Measurements from ENCODE around the gene MRPL53. TPM values are rescaled to one million over a fixed set of nuclear protein-coding genes. Genes with fewer than 3 reads are reported as not detected.
"Not testable (repeated sequence)": the region's sequence is repeated elsewhere in the genome, so short reads cannot be mapped to it uniquely, and the experiment has no call there.

The MRPL53 gene
- total RNA-seq, 1 donor from 2014 or later = 61.3 TPM

GRCh38 chr2:74450570-74451190, 21.8 kb downstream of the MRPL53 start:
- H3K4me3 Mint-ChIP-seq (ENCODE audit: low read depth) = no peak overlapping the region
- no peak for DNase-seq (ENCODE audit: low spot score, unreplicated experiment)
- peaks cover 17% of the 10 kb centered on the region for H3K4me1 Mint-ChIP-seq (ENCODE audit: low read depth)
- H3K27me3 Mint-ChIP-seq = peaks cover 4% of the 10 kb centered on the region
- no peak for TF ChIP-seq CTCF (IDR thresholded peaks at IDR 0.05; ENCODE audit: unreplicated experiment)
- H3K9me3 Mint-ChIP-seq (ENCODE audit: low read depth) = no peaks in the 10 kb centered on the region
- H3K36me3 Mint-ChIP-seq (ENCODE audit: insufficient read depth) = no peaks in the 10 kb centered on the region
- no peak overlapping the region for H3K27ac Mint-ChIP-seq

- no peak for DNase-seq (ENCODE audit: low spot score, unreplicated experiment)
- no peak overlapping the region for H3K27ac Mint-ChIP-seq
- H3K36me3 Mint-ChIP-seq (ENCODE audit: insufficient read depth) = no peaks in the 10 kb centered on the region
- TF ChIP-seq CTCF (IDR thresholded peaks at IDR 0.05; ENCODE audit: unreplicated experiment) = no peak
- no peaks in the 10 kb centered on the region for H3K9me3 Mint-ChIP-seq (ENCODE audit: low read depth)
- peaks cover 7% of the 10 kb centered on the region for H3K27me3 Mint-ChIP-seq
- peaks cover 8% of the 10 kb centered on the region for H3K4me1 Mint-ChIP-seq (ENCODE audit: low read depth)
- H3K4me3 Mint-ChIP-seq (ENCODE audit: low read depth) = no peak overlapping the region
These were observed 23.7 kb downstream of the MRPL53 start for GRCh38 chr2:74448771-74449170.

GRCh38 chr2:74447230-74447999, 25.1 kb downstream of the MRPL53 start:
- TF ChIP-seq CTCF (IDR thresholded peaks at IDR 0.05; ENCODE audit: unreplicated experiment) = no peak
- DNase-seq (ENCODE audit: low spot score, unreplicated experiment) = no peak
- no peaks in the 10 kb centered on the region for H3K36me3 Mint-ChIP-seq (ENCODE audit: insufficient read depth)
- H3K9me3 Mint-ChIP-seq (ENCODE audit: low read depth) = no peaks in the 10 kb centered on the region
- H3K4me1 Mint-ChIP-seq (ENCODE audit: low read depth) = peaks cover 8% of the 10 kb centered on the region
- H3K4me3 Mint-ChIP-seq (ENCODE audit: low read depth) = no peak overlapping the region
- H3K27ac Mint-ChIP-seq = no peak overlapping the region
- peaks cover 3% of the 10 kb centered on the region for H3K27me3 Mint-ChIP-seq

- no peak for TF ChIP-seq CTCF (IDR thresholded peaks at IDR 0.05; ENCODE audit: unreplicated experiment)
- no peak overlapping the region for H3K4me3 Mint-ChIP-seq (ENCODE audit: low read depth)
- no peak for DNase-seq (ENCODE audit: low spot score, unreplicated experiment)
- H3K4me1 Mint-ChIP-seq (ENCODE audit: low read depth) = peaks cover 17% of the 10 kb centered on the region
- peaks cover 3% of the 10 kb centered on the region for H3K27me3 Mint-ChIP-seq
- H3K36me3 Mint-ChIP-seq (ENCODE audit: insufficient read depth) = no peaks in the 10 kb centered on the region
- H3K9me3 Mint-ChIP-seq (ENCODE audit: low read depth) = no peaks in the 10 kb centered on the region
- no peak overlapping the region for H3K27ac Mint-ChIP-seq
These were observed 27.8 kb downstream of the MRPL53 start for GRCh38 chr2:74444498-74445318.

GRCh38 chr2:74442483-74443297, 29.8 kb downstream of the MRPL53 start:
- Mint-ChIP-seq H3K4me1 (ENCODE audit: low read depth) (peaks cover 33% of the 10 kb centered on the region), H3K27ac (peak overlapping the region; percentile 100), H3K4me3 (ENCODE audit: low read depth) (peak overlapping the region; percentile 96)
- H3K9me3 Mint-ChIP-seq (ENCODE audit: low read depth); DNase-seq (ENCODE audit: low spot score, unreplicated experiment); H3K27me3 Mint-ChIP-seq; H3K36me3 Mint-ChIP-seq (ENCODE audit: insufficient read depth): not testable (repeated sequence)
